Measurements from ENCODE around the gene IQGAP3. TPM values are rescaled to one million over a fixed set of nuclear protein-coding genes. Genes with fewer than 3 reads are reported as not detected.

The IQGAP3 gene
- polyA plus RNA-seq, 2 of the 4 experiments (the other 2 are of a cell fraction) = 15.6 to 17.0 TPM

DNA sequence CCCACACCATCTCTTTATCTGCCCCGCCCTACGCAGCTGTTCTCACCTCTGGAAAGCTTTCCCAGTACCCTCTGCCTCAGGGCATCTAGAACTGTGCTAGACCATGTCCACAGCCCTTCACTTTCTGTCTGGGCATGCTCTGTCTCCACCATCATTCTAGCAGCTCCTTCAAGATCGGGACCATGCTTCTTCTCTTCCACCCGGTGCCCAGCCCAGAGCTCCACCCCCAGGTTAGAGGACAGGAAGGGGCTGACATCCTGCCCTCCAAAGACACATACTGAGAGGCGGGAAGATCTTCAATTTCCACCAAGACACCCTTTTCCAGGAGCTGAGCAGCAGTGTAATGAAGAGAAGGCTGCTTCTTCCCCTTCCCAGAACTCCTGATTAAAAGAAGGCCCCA is 44.1 kb downstream of the IQGAP3 start:
- FAIRE-seq (no peak), ATAC-seq (peak in 1 of 2 experiments; percentile 14; a peak in 1 of 6 replicates), DNase-seq (ENCODE audit: low read depth in 1 of 2, low spot score in 1 of 2) (no peak)
- Histone ChIP-seq H3K4me2 (no peak overlapping the region), H3K9me3 (no peaks in the 10 kb centered on the region), H3K4me3 (no peak overlapping the region), H3K4me1 (no peaks in the 10 kb centered on the region), H3K27ac (no peak overlapping the region)
- no peak for TF ChIP-seq SREBF2 (IDR thresholded peaks at IDR 0.05)
- TF ChIP-seq KDM5A (IDR thresholded peaks at IDR 0.05) = no peak
- TF ChIP-seq JUNB (IDR thresholded peaks at IDR 0.05) = no peak
- no peak for TF ChIP-seq NFE2L2 (conservative IDR thresholded peaks at IDR 0.05; ENCODE audit: low read length)
- no peak for TF ChIP-seq RAD21 (conservative IDR thresholded peaks at IDR 0.05 in 1 of 2, IDR thresholded peaks at IDR 0.05 in 1 of 2)
- TF ChIP-seq CBX8 (IDR thresholded peaks at IDR 0.05) = no peak
- no peak for TF ChIP-seq MAZ (IDR thresholded peaks at IDR 0.05; ENCODE audit: borderline replicate concordance, low read depth, low read length)
- TF ChIP-seq, protein P1, sequence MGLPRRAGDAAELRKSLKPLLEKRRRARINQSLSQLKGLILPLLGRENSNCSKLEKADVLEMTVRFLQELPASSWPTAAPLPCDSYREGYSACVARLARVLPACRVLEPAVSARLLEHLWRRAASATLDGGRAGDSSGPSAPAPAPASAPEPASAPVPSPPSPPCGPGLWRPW (IDR thresholded peaks at IDR 0.05) = no peak
- no peak for TF ChIP-seq POLR2AphosphoS2 (conservative IDR thresholded peaks at IDR 0.05; ENCODE audit: low read length)
- no peak for TF ChIP-seq HOXB13 (CRISPR knock-in tag; IDR thresholded peaks at IDR 0.05; ENCODE audit: low read depth)
- TF ChIP-seq HEYL (CRISPR knock-in tag; IDR thresholded peaks at IDR 0.05) = no peak
- TF ChIP-seq CHD2 (IDR thresholded peaks at IDR 0.05; ENCODE audit: low read length, partially characterized antibody) = no peak
- TF ChIP-seq ZSCAN20 (CRISPR knock-in tag; IDR thresholded peaks at IDR 0.05) = no peak
- TF ChIP-seq HOXA7 (CRISPR knock-in tag; IDR thresholded peaks at IDR 0.05) = no peak
- TF ChIP-seq ZC3H11A (IDR thresholded peaks at IDR 0.05) = no peak
- no peak for TF ChIP-seq ELK1 (IDR thresholded peaks at IDR 0.05; ENCODE audit: low read depth, low read length)
- TF ChIP-seq TP53 (CRISPR knock-in tag; IDR thresholded peaks at IDR 0.05) = no peak
- CTCF ChIA-PET = interaction anchor here (0.8 to 3.0 kb wide), 7 partner anchors 12 to 161 kb away, joined by 3 to 9 read pairs (median 4); no protein-coding TSS in a partner anchor
- POLR2A ChIA-PET = interaction anchor here (0.7 kb wide), 1 partner anchor 27 kb away, joined by 4 read pairs; no protein-coding TSS in a partner anchor
- whole genome bisulfite sequencing (ENCODE audit: missing lambda C conversion rate) = 90% methylated on average over 5 of the region's 5 CpGs

GRCh38 chr1:156527584-156527983 is 44.8 kb downstream of the IQGAP3 start:
- H3K4me3 ChIP-seq = no peak overlapping the region
- TF ChIP-seq, protein P2, sequence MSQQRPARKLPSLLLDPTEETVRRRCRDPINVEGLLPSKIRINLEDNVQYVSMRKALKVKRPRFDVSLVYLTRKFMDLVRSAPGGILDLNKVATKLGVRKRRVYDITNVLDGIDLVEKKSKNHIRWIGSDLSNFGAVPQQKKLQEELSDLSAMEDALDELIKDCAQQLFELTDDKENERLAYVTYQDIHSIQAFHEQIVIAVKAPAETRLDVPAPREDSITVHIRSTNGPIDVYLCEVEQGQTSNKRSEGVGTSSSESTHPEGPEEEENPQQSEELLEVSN (IDR thresholded peaks at IDR 0.05; ENCODE audit: borderline replicate concordance, low read depth) = no peak
- no peak for TF ChIP-seq TFCP2L1 (CRISPR knock-in tag; IDR thresholded peaks at IDR 0.05)
- no peak for TF ChIP-seq EHF (CRISPR knock-in tag; IDR thresholded peaks at IDR 0.05)
- TF ChIP-seq RCOR1 (IDR thresholded peaks at IDR 0.05; ENCODE audit: low read depth, low read length) = no peak
- no peak for TF ChIP-seq PHF8 (IDR thresholded peaks at IDR 0.05; ENCODE audit: borderline replicate concordance, low read depth)
- TF ChIP-seq GATA3 (IDR thresholded peaks at IDR 0.05; ENCODE audit: borderline replicate concordance) = no peak
- no peak for TF ChIP-seq RNF2 (IDR thresholded peaks at IDR 0.05; ENCODE audit: borderline replicate concordance, low read depth)
- TF ChIP-seq ZSCAN20 (CRISPR knock-in tag; IDR thresholded peaks at IDR 0.05) = no peak
- no peak for TF ChIP-seq SREBF2 (IDR thresholded peaks at IDR 0.05)
- TF ChIP-seq ESRRA (IDR thresholded peaks at IDR 0.05; ENCODE audit: borderline replicate concordance, low read length) = no peak
- TF ChIP-seq NR3C1 (IDR thresholded peaks at IDR 0.05) = no peak
- TF ChIP-seq, protein P3, sequence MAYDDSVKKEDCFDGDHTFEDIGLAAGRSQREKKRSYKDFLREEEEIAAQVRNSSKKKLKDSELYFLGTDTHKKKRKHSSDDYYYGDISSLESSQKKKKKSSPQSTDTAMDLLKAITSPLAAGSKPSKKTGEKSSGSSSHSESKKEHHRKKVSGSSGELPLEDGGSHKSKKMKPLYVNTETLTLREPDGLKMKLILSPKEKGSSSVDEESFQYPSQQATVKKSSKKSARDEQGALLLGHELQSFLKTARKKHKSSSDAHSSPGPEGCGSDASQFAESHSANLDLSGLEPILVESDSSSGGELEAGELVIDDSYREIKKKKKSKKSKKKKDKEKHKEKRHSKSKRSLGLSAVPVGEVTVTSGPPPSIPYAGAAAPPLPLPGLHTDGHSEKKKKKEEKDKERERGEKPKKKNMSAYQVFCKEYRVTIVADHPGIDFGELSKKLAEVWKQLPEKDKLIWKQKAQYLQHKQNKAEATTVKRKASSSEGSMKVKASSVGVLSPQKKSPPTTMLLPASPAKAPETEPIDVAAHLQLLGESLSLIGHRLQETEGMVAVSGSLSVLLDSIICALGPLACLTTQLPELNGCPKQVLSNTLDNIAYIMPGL (CRISPR knock-in tag; IDR thresholded peaks at IDR 0.05; ENCODE audit: borderline replicate concordance) = no peak
- TF ChIP-seq POLR2A (IDR thresholded peaks at IDR 0.05; ENCODE audit: low read length) = no peak
- TF ChIP-seq RARB (CRISPR knock-in tag; IDR thresholded peaks at IDR 0.05) = no peak
- no peak for TF ChIP-seq RAD21 (conservative IDR thresholded peaks at IDR 0.05 in 1 of 2, IDR thresholded peaks at IDR 0.05 in 1 of 2)
- TF ChIP-seq, protein P4, sequence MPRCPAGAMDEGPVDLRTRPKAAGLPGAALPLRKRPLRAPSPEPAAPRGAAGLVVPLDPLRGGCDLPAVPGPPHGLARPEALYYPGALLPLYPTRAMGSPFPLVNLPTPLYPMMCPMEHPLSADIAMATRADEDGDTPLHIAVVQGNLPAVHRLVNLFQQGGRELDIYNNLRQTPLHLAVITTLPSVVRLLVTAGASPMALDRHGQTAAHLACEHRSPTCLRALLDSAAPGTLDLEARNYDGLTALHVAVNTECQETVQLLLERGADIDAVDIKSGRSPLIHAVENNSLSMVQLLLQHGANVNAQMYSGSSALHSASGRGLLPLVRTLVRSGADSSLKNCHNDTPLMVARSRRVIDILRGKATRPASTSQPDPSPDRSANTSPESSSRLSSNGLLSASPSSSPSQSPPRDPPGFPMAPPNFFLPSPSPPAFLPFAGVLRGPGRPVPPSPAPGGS (IDR thresholded peaks at IDR 0.05) = no peak
- no peak for TF ChIP-seq FOSL2 (IDR thresholded peaks at IDR 0.05)
- TF ChIP-seq FOSL2 (CRISPR knock-in tag; IDR thresholded peaks at IDR 0.05) = no peak
- no peak overlapping the region for H3K4me2 ChIP-seq
- FAIRE-seq (no peak), ATAC-seq (peak in 1 of 2 experiments; percentile 13; a peak in 2 of 6 replicates), DNase-seq (ENCODE audit: low read depth in 1 of 2, low spot score in 1 of 2) (no peak)
- H3K9me3 ChIP-seq = no peaks in the 10 kb centered on the region
- H3K27ac ChIP-seq = no peak overlapping the region
- H3K4me1 ChIP-seq = no peaks in the 10 kb centered on the region
- ChIA-PET POLR2A (interaction anchor here (0.7 to 1.0 kb wide), 2 partner anchors 24 to 26 kb away, joined by 3 to 4 read pairs; no protein-coding TSS in a partner anchor), CTCF (interaction anchor here (0.9 to 3.0 kb wide), 8 partner anchors 11 to 162 kb away, joined by 3 to 9 read pairs (median 4); no protein-coding TSS in a partner anchor)
- WGBS (ENCODE audit: missing lambda C conversion rate) = 94% methylated on average over 2 of the region's 2 CpGs
